Astrocyte of the cerebellum (primary cell): ENCODE data around the gene ITPK1.

ENCODE experiments used
- DNase-seq: peaks from one replicate; pipeline ENCODE4 v3.0.0-alpha.2; 2011; ENCODE audit warnings: low read depth
- H3K4me3 ChIP-seq: 2 replicates; pipeline ENCODE4 v1.5.1; 2011; ENCODE audit warnings: mild to moderate bottlenecking, low read depth, low read length, moderate library complexity
- CTCF ChIP-seq: IDR thresholded peaks from 2 replicates; pipeline ENCODE4 v1.5.1; 2012; ENCODE audit warnings: low read length, low read depth, moderate library complexity, mild to moderate bottlenecking; ENCODE audit errors: missing control alignments
- in situ Hi-C: cut with HindIII; loops from 2 replicates; pipeline ENCODE4 v1.10.0; 2017; ENCODE audit warnings: low sequenced_read_pairs

Gene ITPK1

GRCh38 chr14:93099643-93100042 lies 16.1 kb downstream of the ITPK1 start:
- DNase-seq: no peak
- TF ChIP-seq CTCF: no peak
- in situ Hi-C loops: no loop called here
- no peak overlapping the region for H3K4me3 ChIP-seq

GRCh38 chr14:93099196-93099595 lies 16.5 kb downstream of the ITPK1 start:
- in situ Hi-C loops: no loop called here
- TF ChIP-seq CTCF: no peak
- no peak overlapping the region for H3K4me3 ChIP-seq
- DNase-seq: no peak

GRCh38 chr14:93096691-93097322 lies 18.9 kb downstream of the ITPK1 start:
- no peak overlapping the region for H3K4me3 ChIP-seq
- in situ Hi-C loops: no loop called here
- no peak for TF ChIP-seq CTCF
- DNase-seq: no peak

GRCh38 chr14:93095742-93096510 lies 19.8 kb downstream of the ITPK1 start:
- no peak for DNase-seq
- no peak for TF ChIP-seq CTCF
- in situ Hi-C loops: no loop called here
- no peak overlapping the region for H3K4me3 ChIP-seq

- TF ChIP-seq CTCF: no peak
- in situ Hi-C loops: loop anchor here (5.0 kb wide), 1 partner anchor 52 kb away; no protein-coding TSS in a partner anchor
- no peak overlapping the region for H3K4me3 ChIP-seq
- no peak for DNase-seq
Measured at GRCh38 chr14:93094121-93094918, 21.4 kb downstream of the ITPK1 start.
